ENCODE measurements around the gene AEBP1. TPM values are rescaled to one million over a fixed set of nuclear protein-coding genes. Genes with fewer than 3 reads are reported as not detected.
A peak's percentile ranks its signal among the peaks of the same experiment; 100 is the strongest.

The AEBP1 gene
- total and polyA plus RNA-seq, 9 of the 15 experiments (the other 6 are each of a cell fraction or from before 2014, with no cell fraction given) = 0.03 to 0.78 (median 0.30) TPM; not detected in 2

- TF ChIP-seq TSC22D4 (tag; IDR thresholded peaks at IDR 0.05) (no peak), HDAC1 (IDR thresholded peaks at IDR 0.05) (no peak; a peak in 1 of 4 replicates), MYC (IDR thresholded peaks at IDR 0.05; ENCODE audit: low read depth, low read length) (peak; percentile 81), MYC (CRISPR knock-in tag; IDR thresholded peaks at IDR 0.05; ENCODE audit: borderline replicate concordance, low read depth) (peak; percentile 27; the same call in 1 of the 2 replicates), PCBP1 (IDR thresholded peaks at IDR 0.05; ENCODE audit: low read depth, low read length, poor library complexity, severe bottlenecking) (peak; percentile 73), ZNF316 (IDR thresholded peaks at IDR 0.05) (no peak), CREB3 (tag; conservative IDR thresholded peaks at IDR 0.05; ENCODE audit: low read depth) (0 out of 2 replicates have a peak, but pooled peaks have one; percentile 48), ZNF324 (CRISPR knock-in tag; IDR thresholded peaks at IDR 0.05) (no peak), SRSF1 (IDR thresholded peaks at IDR 0.05; ENCODE audit: low read depth, low read length) (no peak), IRF9 (tag; IDR thresholded peaks at IDR 0.05) (no peak), ZC3H8 (IDR thresholded peaks at IDR 0.05) (no peak), SP2 (IDR thresholded peaks at IDR 0.05; ENCODE audit: extremely low read depth, low read depth, low read length, poor library complexity, severe bottlenecking) (no peak), HCFC1 (IDR thresholded peaks at IDR 0.05; ENCODE audit: low read depth, low read length) (no peak), ZNF146 (CRISPR knock-in tag; IDR thresholded peaks at IDR 0.05; ENCODE audit: unreplicated experiment) (no peak), GABPB2 (CRISPR knock-in tag; conservative IDR thresholded peaks at IDR 0.05) (no peak), ERF (CRISPR knock-in tag; IDR thresholded peaks at IDR 0.05) (peak; percentile 25; the same call in 1 of the 2 replicates), DACH1 (IDR thresholded peaks at IDR 0.05; ENCODE audit: partially characterized antibody) (no peak), STAT5B (CRISPR knock-in tag; IDR thresholded peaks at IDR 0.05) (no peak), PRPF4 (IDR thresholded peaks at IDR 0.05; ENCODE audit: insufficient read depth, low read depth, low read length, poor library complexity, severe bottlenecking) (no peak), VEZF1 (CRISPR knock-in tag; IDR thresholded peaks at IDR 0.05) (peak; percentile 93), ZFP36 (IDR thresholded peaks at IDR 0.05; ENCODE audit: low read depth, low read length, partially characterized antibody) (no peak), HIVEP1 (CRISPR knock-in tag; IDR thresholded peaks at IDR 0.05) (no peak), HDAC8 (tag; IDR thresholded peaks at IDR 0.05) (peak; percentile 46; the same call in 1 of the 2 replicates), BHLHE40 (IDR thresholded peaks at IDR 0.05; ENCODE audit: low read length) (peak; percentile 27; the same call in 1 of the 2 replicates), SUPT5H (IDR thresholded peaks at IDR 0.05) (0 out of 2 replicates have a peak, but pooled peaks have one; percentile 50), RAD51 (IDR thresholded peaks at IDR 0.05; ENCODE audit: borderline replicate concordance, low read depth) (peak; percentile 57)
Observed at GRCh38 chr7:44145969-44146911, 42.1 kb downstream of the AEBP1 start (continued).
